Loucy (cell line): ENCODE results near the gene PAX3.

Experiments
- CTCF ChIP-seq: fragments of 200-600 bp; sonication (generic); conservative IDR thresholded peaks from 2 replicates; pipeline ENCODE4 v1.5.1; 2014; ENCODE audit warnings: mild to moderate bottlenecking, antibody characterized with exemption, low read length
- EZH2phosphoT487 ChIP-seq: fragments of 200-600 bp; IDR thresholded peaks from 2 replicates; pipeline ENCODE4 v1.6.1; 2018; ENCODE audit warnings: antibody characterized with exemption, mild to moderate bottlenecking, moderate library complexity, borderline replicate concordance

GRCh38 chr2:222256250-222256649 lies 42.5 kb downstream of the PAX3 start:
- no peak for TF ChIP-seq CTCF
- TF ChIP-seq EZH2phosphoT487 = no peak
